ENCODE results near the gene TDRD6. TPM values are rescaled to one million over a fixed set of nuclear protein-coding genes. Genes with fewer than 3 reads are reported as not detected.

The TDRD6 gene
- total RNA-seq, 2 donors from 2014 or later: not detected

- peaks cover 3% of the 10 kb centered on the region for H3K4me1 Mint-ChIP-seq
- H3K27ac Mint-ChIP-seq: no peak overlapping the region
- H3K9me3 ChIP-seq (ENCODE audit: control insufficient read depth, low read length, poor library complexity, severe bottlenecking): no peaks in the 10 kb centered on the region
- DNase-seq: no peak
- no peak overlapping the region for H3K4me3 Mint-ChIP-seq
- H3K27me3 Mint-ChIP-seq: peaks cover 42% of the 10 kb centered on the region
- no peaks in the 10 kb centered on the region for H3K36me3 Mint-ChIP-seq (ENCODE audit: low read depth)
- ATAC-seq: no peak
Observed at GRCh38 chr6:46690911-46691451, 3.3 kb downstream of the TDRD6 start.

- no peak for ATAC-seq
- Mint-ChIP-seq H3K4me3 (no peak overlapping the region), H3K4me1 (no peaks in the 10 kb centered on the region), H3K27ac (no peak overlapping the region), H3K27me3 (peaks cover 47% of the 10 kb centered on the region), H3K36me3 (ENCODE audit: low read depth) (no peaks in the 10 kb centered on the region)
- DNase-seq: no peak
- no peaks in the 10 kb centered on the region for H3K9me3 ChIP-seq (ENCODE audit: control insufficient read depth, low read length, poor library complexity, severe bottlenecking)
Observed at GRCh38 chr6:46699970-46700369, 12.3 kb downstream of the TDRD6 start.

DNA sequence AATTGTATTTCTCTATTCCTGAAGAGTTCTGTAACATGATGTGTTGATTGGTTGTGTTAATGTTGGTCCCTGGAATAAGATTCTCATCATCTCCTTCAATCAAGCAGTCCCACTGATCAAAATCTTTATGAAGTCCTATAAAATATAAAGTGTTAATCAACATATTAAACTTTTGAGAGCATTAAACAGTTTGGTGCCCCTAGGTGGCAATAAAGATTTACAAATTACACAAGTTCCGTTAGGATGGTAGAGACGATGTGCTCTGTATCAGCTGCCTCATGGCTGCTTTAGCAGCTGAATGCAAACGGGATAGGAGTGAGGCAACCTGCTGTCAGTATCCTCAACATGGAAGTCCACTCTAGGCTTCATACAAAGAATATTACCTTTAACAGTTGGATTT, 16.9 kb downstream of the TDRD6 start:
- Mint-ChIP-seq H3K27ac (no peak overlapping the region), H3K36me3 (ENCODE audit: low read depth) (no peaks in the 10 kb centered on the region), H3K4me3 (no peak overlapping the region), H3K27me3 (peaks cover 41% of the 10 kb centered on the region), H3K4me1 (no peaks in the 10 kb centered on the region)
- H3K9me3 ChIP-seq (ENCODE audit: control insufficient read depth, low read length, poor library complexity, severe bottlenecking): no peaks in the 10 kb centered on the region
- ATAC-seq: no peak
- no peak for DNase-seq

DNA sequence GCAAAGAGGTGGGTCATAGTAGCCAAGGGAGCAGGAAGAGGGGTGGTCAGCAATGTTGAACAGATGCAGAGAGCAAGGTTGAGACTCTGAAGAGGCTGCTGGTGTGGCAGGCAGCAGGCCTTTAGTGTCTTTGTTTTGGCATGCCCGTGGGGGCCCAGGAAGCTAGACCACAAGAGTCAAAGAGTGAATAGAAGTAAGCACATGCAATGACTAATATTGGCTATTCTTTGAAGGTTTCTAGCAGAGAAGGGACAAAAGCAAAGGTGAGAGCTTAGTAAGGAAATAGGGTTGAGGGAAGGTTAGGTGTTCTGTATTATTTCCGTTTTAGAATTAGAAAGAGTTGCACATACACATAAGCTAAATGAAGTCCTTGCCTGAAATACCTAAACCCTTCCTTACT, 18.8 kb downstream of the TDRD6 start:
- no peaks in the 10 kb centered on the region for H3K36me3 Mint-ChIP-seq (ENCODE audit: low read depth)
- H3K4me3 Mint-ChIP-seq: no peak overlapping the region
- no peak for DNase-seq
- H3K4me1 Mint-ChIP-seq: no peaks in the 10 kb centered on the region
- no peak for ATAC-seq
- no peaks in the 10 kb centered on the region for H3K9me3 ChIP-seq (ENCODE audit: control insufficient read depth, low read length, poor library complexity, severe bottlenecking)
- no peak overlapping the region for H3K27ac Mint-ChIP-seq
- peaks cover 41% of the 10 kb centered on the region for H3K27me3 Mint-ChIP-seq

GRCh38 chr6:46711491-46711890, 23.8 kb downstream of the TDRD6 start:
- no peak for DNase-seq
- H3K27me3 Mint-ChIP-seq: peaks cover 21% of the 10 kb centered on the region
- H3K27ac Mint-ChIP-seq: no peak overlapping the region
- no peaks in the 10 kb centered on the region for H3K36me3 Mint-ChIP-seq (ENCODE audit: low read depth)
- ATAC-seq: no peak
- H3K9me3 ChIP-seq (ENCODE audit: control insufficient read depth, low read length, poor library complexity, severe bottlenecking): no peaks in the 10 kb centered on the region
- H3K4me1 Mint-ChIP-seq: no peaks in the 10 kb centered on the region
- no peak overlapping the region for H3K4me3 Mint-ChIP-seq

- ATAC-seq (no peak), DNase-seq (no peak)
- no peaks in the 10 kb centered on the region for H3K9me3 ChIP-seq (ENCODE audit: control insufficient read depth, low read length, poor library complexity, severe bottlenecking)
- no peak overlapping the region for H3K27ac Mint-ChIP-seq
- peaks cover 10% of the 10 kb centered on the region for H3K27me3 Mint-ChIP-seq
- H3K36me3 Mint-ChIP-seq (ENCODE audit: low read depth): no peaks in the 10 kb centered on the region
- H3K4me1 Mint-ChIP-seq: peaks cover 3% of the 10 kb centered on the region
- no peak overlapping the region for H3K4me3 Mint-ChIP-seq
Observed at GRCh38 chr6:46715141-46715540, 27.5 kb downstream of the TDRD6 start.

GRCh38 chr6:46719099-46719498, 31.4 kb downstream of the TDRD6 start:
- DNase-seq: no peak
- Mint-ChIP-seq H3K27me3 (peaks cover 30% of the 10 kb centered on the region), H3K27ac (no peak overlapping the region), H3K36me3 (ENCODE audit: low read depth) (no peaks in the 10 kb centered on the region), H3K4me1 (peaks cover 3% of the 10 kb centered on the region), H3K4me3 (no peak overlapping the region)
- H3K9me3 ChIP-seq (ENCODE audit: control insufficient read depth, low read length, poor library complexity, severe bottlenecking): no peaks in the 10 kb centered on the region
- no peak for ATAC-seq

DNA sequence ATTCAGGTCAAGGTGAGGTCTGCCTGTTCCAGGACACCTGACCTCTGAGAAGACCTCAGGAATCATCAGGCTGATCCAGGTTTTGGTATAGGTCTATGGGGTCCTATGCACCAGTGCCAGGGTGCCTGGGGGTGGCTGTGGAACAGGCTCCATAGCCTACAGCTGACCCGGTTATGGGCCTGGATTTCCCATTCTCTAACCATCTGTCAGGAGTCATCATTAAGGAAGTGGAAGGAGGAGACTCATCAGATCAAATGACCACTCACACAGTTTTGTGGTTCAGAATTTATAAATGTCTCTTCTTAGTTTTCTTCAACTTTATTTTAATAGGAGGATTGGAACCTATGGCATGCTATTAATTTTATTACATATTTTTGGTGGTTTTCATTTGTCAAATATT, 32.7 kb downstream of the TDRD6 start:
- no peak overlapping the region for H3K4me3 Mint-ChIP-seq
- no peak for ATAC-seq
- H3K27me3 Mint-ChIP-seq: peaks cover 40% of the 10 kb centered on the region
- no peak overlapping the region for H3K27ac Mint-ChIP-seq
- H3K9me3 ChIP-seq (ENCODE audit: control insufficient read depth, low read length, poor library complexity, severe bottlenecking): no peaks in the 10 kb centered on the region
- H3K36me3 Mint-ChIP-seq (ENCODE audit: low read depth): no peaks in the 10 kb centered on the region
- DNase-seq: no peak
- H3K4me1 Mint-ChIP-seq: peaks cover 3% of the 10 kb centered on the region

DNA sequence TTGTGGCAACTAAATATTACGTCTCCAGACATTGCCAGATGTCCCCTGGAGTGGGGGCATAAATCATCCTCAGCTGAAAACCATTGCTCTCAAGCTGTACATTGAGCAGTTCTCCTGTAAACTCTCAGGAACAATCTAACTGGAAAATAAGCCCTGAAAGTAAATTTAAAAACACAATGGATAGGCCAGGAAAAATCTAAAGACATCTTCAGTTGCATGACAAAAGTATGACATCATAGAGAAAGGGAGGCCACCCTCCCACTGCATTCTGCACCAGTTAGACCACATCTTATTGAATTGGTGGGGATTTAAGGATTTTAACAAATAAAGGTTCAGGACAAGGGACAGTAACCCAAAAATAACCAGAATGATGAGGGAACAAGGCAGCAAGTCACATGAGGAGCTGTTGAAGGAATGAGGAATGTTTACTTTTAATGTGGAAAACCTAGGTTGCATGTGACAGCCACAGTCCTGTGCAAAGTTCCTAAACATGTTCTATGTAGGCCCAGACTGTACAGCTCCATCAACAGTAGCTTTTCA, 42.2 kb downstream of the TDRD6 start:
- Mint-ChIP-seq H3K27me3 (peaks cover 89% of the 10 kb centered on the region), H3K4me3 (no peak overlapping the region), H3K4me1 (peaks cover 8% of the 10 kb centered on the region), H3K27ac (no peak overlapping the region), H3K36me3 (ENCODE audit: low read depth) (peaks cover 6% of the 10 kb centered on the region)
- ATAC-seq (no peak), DNase-seq (no peak)
- no peaks in the 10 kb centered on the region for H3K9me3 ChIP-seq (ENCODE audit: control insufficient read depth, low read length, poor library complexity, severe bottlenecking)

GRCh38 chr6:46730921-46731461, 43.3 kb downstream of the TDRD6 start:
- peaks cover 6% of the 10 kb centered on the region for H3K36me3 Mint-ChIP-seq (ENCODE audit: low read depth)
- H3K27ac Mint-ChIP-seq: no peak overlapping the region
- no peak overlapping the region for H3K4me3 Mint-ChIP-seq
- ATAC-seq: no peak
- no peaks in the 10 kb centered on the region for H3K9me3 ChIP-seq (ENCODE audit: control insufficient read depth, low read length, poor library complexity, severe bottlenecking)
- H3K4me1 Mint-ChIP-seq: peaks cover 11% of the 10 kb centered on the region
- DNase-seq: no peak
- H3K27me3 Mint-ChIP-seq: peaks cover 88% of the 10 kb centered on the region

DNA sequence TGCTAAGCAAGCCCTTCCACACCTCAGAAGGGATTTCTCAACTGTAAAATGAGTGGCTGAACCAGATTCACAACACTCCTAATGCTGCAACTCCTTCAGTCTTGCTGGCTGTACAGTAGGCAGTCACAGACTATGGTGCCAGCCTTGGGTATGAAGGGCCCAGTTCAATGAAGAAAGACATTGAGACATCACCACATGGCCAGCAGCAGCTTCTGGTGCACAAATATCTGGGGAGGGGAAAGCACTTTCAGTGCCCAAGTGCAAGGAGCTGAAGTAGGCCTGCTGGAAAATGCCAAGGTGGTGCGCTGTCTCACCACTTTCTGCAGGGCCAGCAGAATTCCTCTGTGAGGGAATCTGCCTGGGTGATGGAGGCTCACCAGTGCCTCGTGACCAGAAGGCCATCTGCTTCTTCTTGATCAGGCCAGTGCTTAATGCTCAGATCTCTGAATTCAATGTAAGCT, 45.7 kb downstream of the TDRD6 start:
- Mint-ChIP-seq H3K27ac (no peak overlapping the region), H3K4me1 (peaks cover 11% of the 10 kb centered on the region), H3K27me3 (peaks cover 88% of the 10 kb centered on the region), H3K36me3 (ENCODE audit: low read depth) (peaks cover 6% of the 10 kb centered on the region), H3K4me3 (no peak overlapping the region)
- DNase-seq (no peak), ATAC-seq (no peak)
- H3K9me3 ChIP-seq (ENCODE audit: control insufficient read depth, low read length, poor library complexity, severe bottlenecking): no peaks in the 10 kb centered on the region

- Mint-ChIP-seq H3K4me1 (peaks cover 11% of the 10 kb centered on the region), H3K27ac (no peak within 1 kb of the TSS), H3K4me3 (peak within 1 kb of the TSS; percentile 74), H3K36me3 (ENCODE audit: low read depth) (peaks cover 6% of the 10 kb centered on the region), H3K27me3 (peaks cover 80% of the 10 kb centered on the region)
- DNase-seq (no peak), ATAC-seq (no peak)
- no peaks in the 10 kb centered on the region for H3K9me3 ChIP-seq (ENCODE audit: control insufficient read depth, low read length, poor library complexity, severe bottlenecking)
Observed at GRCh38 chr6:46734867-46735719, 47.4 kb downstream of the TDRD6 start, which contains the start of gene PLA2G7. TSS of gene PLA2G7 (minus strand) at chr6:46735375. CDS start at chr6:46722891, 12,484 bp downstream.

DNA sequence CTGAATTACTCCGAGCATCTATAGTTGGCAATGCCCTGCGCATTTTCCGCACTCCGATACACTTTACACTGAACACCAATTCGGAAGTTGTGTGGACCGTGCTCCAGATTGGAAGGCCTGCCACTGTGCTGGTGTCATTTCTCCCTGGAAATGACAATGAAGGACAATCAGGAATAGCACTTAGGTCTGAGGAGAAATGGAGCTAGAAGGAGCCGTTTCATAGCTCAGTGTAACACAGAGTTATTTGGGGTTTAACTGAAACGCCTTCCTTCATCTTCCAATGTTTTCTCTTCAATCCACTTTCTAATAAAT, 48.0 kb downstream of the TDRD6 start:
- Mint-ChIP-seq H3K4me1 (peaks cover 11% of the 10 kb centered on the region), H3K27me3 (peaks cover 75% of the 10 kb centered on the region), H3K36me3 (ENCODE audit: low read depth) (peaks cover 6% of the 10 kb centered on the region), H3K27ac (no peak overlapping the region), H3K4me3 (peak overlapping the region; percentile 74)
- ATAC-seq: no peak
- no peak for DNase-seq
- no peaks in the 10 kb centered on the region for H3K9me3 ChIP-seq (ENCODE audit: control insufficient read depth, low read length, poor library complexity, severe bottlenecking)
